ENCODE results near the gene U2SURP. TPM values are rescaled to one million over a fixed set of nuclear protein-coding genes. Genes with fewer than 3 reads are reported as not detected.

Gene U2SURP
- total RNA-seq, 2 experiments from 2014 or later: 182 to 189 TPM

DNA sequence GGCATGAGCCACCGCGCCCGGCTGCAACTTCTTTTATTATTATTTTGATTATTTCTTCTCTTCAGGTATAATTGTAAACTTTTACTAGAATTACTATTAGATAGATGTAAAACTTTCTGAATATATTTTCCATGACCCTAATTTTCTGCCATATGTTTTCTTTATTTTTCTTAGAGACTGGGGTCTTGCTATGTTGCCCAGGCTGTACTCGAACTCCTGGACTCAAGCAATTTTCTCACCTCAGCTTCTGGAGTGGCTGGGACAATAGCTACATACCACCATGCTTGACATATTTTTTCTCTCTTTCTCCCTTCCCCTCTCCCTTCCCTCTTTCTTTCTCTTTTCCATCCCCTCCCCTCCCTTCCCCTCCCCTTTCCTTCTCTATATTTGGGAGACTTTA is 88.6 kb downstream of the U2SURP start:
- ChIA-PET CTCF (no interaction called here), POLR2A (interaction anchor here (0.7 kb wide), 1 partner anchor 264 kb away, joined by 4 read pairs; no protein-coding TSS in a partner anchor)

DNA sequence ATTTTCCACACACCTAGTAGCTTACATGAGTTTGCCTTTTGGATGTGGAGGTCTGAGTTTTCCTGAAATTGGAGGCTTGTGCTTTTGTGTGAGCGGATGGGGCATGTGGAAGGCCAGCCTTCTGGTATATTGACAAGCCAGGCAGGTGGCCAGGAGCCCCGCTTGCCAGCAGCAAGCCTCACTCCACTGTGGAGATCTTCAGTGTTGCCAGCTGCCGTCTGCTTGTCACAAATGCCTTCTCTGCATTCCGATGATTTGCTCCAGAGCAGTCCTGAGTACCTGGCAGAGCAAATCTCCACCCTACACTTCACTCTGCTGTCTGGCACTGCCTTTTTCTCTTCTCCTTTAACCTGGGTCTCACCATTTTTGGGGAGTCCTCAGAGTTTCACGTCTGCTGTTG is 89.1 kb downstream of the U2SURP start:
- POLR2A ChIA-PET: interaction anchor here (0.7 kb wide), 1 partner anchor 264 kb away, joined by 4 read pairs; no protein-coding TSS in a partner anchor
- CTCF ChIA-PET: no interaction called here

DNA sequence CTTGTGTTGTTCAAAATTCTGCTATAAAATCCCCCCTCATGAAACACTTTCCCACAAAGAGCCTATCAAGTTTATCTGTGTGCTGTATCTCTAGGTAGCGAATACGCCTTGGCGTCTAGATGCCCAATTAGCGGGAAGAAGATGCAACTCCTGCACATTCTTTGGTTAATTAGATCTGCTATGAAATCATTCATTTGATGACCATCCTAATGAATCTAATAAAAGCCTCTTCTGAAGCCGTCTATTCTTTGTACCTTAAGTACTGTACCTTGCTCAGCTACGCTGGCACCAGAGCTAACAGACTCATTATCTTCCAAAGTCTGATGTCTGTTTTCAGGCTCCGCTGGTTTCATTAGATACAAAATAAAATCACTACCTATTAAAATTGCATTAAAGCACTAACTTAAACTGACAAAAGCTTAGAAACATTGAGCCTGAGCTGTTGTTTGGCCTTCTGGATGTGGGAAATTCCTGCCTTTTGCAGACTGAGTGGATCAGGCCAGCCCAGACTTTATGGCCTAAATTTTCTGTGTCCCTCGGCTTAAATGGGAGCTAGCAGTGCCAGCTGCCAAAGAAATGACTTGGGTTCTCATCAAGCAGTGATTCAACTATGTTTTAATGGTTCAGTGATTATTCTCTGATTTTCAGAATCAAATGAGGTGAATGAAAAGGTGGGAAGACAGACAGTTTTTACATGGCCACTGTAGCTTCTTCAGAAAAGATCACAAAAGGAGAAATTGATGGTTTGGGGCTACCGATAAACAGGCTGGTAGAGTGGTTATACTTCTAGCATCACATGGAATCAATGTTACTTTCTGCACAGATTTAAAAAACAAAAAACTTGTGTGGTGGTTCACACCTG is 89.8 kb downstream of the U2SURP start:
- ChIA-PET POLR2A (interaction anchor here (0.7 kb wide), 1 partner anchor 263 kb away, joined by 4 read pairs; no protein-coding TSS in a partner anchor), CTCF (no interaction called here)

GRCh38 chr3:143092191-143092590 is 90.8 kb downstream of the U2SURP start:
- ChIA-PET POLR2A (no interaction called here), CTCF (no interaction called here)

GRCh38 chr3:143095813-143096212 is 94.4 kb downstream of the U2SURP start:
- CTCF ChIA-PET: interaction anchor here (0.6 kb wide), 1 partner anchor 12 kb away, joined by 3 read pairs; no protein-coding TSS in a partner anchor
- POLR2A ChIA-PET: no interaction called here

DNA sequence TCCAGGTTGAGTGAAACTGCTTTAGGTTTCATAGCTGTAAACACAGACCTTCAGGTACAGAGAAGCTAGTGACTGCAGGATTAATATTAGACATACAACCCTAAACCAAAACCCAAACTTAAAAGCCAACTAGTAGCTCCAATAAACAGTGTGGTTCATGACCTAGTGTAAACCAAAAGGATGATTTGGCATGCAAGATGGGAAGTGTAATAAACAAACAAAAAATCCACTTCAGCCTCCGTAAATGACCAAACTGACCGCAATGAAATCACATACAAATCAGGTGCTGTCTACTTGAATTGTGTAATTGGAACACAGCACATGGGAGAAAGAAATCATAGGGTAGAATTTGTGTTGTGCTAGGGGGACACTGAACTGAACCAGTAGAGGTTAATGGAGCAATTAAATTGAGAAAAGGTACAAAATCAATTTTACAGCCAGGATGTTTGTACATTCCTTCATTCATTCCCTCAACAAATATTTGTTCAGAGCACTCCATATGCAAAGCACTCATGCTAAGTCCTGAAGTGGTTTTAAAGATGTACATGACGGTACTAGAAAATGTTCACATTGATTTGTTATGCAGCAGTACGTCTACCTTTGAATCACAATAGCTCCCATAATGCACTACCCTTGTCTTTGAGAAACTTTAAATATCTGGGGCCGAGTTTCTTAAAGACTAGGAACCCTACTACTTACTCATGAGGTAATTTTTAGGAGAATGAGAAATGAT is 96.8 kb downstream of the U2SURP start:
- CTCF ChIA-PET: no interaction called here
- POLR2A ChIA-PET: no interaction called here

DNA sequence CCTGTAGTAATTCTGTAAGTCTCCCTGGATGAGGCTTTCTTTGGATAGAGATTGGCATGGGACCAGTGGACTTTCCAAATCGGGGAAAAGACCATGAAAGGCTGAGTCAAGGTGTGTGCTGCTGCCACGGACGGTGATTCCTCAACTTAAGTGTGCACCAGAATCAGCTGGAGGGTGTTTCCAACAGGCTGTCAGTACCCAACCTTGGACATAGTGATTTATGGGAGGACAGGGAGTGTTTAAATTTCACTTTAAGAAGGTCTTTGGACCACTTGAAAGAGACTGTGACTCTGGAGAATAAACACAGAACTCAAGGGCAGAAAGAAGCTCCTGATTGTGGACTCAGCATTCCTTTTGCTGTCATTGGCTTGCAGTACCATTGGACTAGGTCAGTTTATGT is 97.8 kb downstream of the U2SURP start:
- CTCF ChIA-PET: no interaction called here
- POLR2A ChIA-PET: no interaction called here

DNA sequence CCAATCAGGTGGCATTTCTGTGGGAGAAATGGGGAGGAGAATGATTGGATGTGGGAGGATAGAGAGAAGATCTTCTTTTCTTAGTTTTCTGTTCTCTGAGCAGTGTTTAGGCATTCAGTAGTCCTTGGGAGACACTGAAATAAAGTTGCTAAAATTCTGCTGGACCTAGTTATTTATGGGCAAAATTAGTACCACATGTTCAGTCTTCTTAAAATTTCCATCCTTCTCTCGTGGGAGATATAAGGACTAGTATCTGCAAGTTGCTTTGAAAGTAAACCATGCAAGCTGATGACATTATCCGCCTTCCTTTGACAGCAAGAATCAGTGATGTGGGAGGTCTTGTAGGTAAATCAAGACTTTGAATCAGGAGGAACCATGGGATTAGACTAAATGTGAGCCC is 98.3 kb downstream of the U2SURP start:
- ChIA-PET CTCF (no interaction called here), POLR2A (no interaction called here)

- CTCF ChIA-PET: no interaction called here
- POLR2A ChIA-PET: no interaction called here
Measured at GRCh38 chr3:143100451-143100850, 99.1 kb downstream of the U2SURP start.

DNA sequence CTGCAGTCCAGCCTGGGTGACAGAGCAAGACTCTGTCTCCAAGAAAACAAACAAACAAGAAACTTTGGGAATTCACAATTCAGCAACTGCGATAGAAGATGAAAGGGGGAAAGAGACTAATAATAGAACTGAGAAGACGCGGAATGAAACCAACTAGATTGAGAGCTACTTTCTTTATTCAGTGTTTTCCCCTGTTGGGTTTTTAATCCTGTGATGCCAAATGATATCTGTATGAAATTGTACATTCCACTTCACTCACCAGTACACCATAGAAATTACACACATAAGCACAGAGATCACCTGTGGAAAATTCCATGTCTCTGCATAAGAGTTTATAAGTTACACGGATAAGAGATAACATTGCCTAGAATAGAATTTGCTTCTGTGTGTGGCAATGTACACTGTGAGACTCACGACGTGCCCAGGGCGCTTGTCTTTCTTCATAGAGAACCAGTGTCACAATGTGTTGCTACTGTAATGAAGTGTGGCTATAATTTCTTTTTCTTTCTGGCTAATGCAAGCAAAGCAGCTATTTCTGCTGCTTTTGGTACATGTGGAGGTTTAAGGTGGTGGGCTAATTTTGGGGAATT is 100.5 kb downstream of the U2SURP start:
- ChIA-PET POLR2A (no interaction called here), CTCF (no interaction called here)

- CTCF ChIA-PET: no interaction called here
- POLR2A ChIA-PET: no interaction called here
Measured at GRCh38 chr3:143103652-143104051, 102.3 kb downstream of the U2SURP start.

GRCh38 chr3:143105170-143105569 is 103.8 kb downstream of the U2SURP start:
- CTCF ChIA-PET: no interaction called here

DNA sequence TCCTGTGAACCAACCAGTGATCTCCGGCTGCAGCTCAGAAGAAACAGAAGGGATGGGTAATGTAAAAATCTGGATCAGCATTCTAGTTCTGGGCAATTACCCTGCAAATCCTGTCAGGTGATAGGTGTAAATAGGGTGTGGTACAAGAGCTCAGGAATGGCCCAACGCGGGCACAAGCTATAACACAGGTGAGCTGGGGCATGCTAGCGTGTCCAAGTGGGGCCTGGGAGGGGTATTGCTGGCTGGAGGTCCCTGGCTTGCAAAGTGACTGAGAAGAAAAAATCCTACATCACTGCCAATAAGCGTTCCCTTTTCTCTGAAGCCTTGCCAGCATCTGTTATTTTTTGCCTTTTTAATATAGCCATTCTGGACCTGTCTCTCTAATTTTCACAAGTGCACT is 108.5 kb downstream of the U2SURP start:
- ChIA-PET CTCF (no interaction called here), POLR2A (no interaction called here)

More at GRCh38 chr3:143105170-143105569, 103.8 kb downstream of the U2SURP start:
- POLR2A ChIA-PET: no interaction called here

Other genes starting within 250 kb of the U2SURP start
- gene PCOLCE2, start 112.5 kb upstream of the U2SURP start, total RNA-seq: under 1 TPM; 0.52 to 0.53 TPM
- gene PAQR9, start 37.9 kb upstream of the U2SURP start, total RNA-seq: not detected
- gene CHST2, start 118.2 kb downstream of the U2SURP start, total RNA-seq: 1 to 10 TPM; 4.0 to 4.3 TPM